IMR-90 (cell line): ENCODE data around the gene AHCYL1. TPM values are rescaled to one million over a fixed set of nuclear protein-coding genes. Genes with fewer than 3 reads are reported as not detected.

Experiments
- ATAC-seq: fragments of 200-7000 bp; cut with Tn5 transposase; 2 replicates; pipeline ENCODE4 v1.9.1; 2020; ENCODE audit warnings: low read depth, mild to moderate bottlenecking, moderate library complexity
- BruUV-seq: library from RNA; stranded (reverse); fragments of 400-500 nt; replicated peaks from 2 replicates; lab custom pipeline; 2021; lab: Mats Ljungman, UMichigan
- CTCF ChIA-PET: fragments of 300-600 bp; formaldehyde crosslinking; extraction: SDS; loops from one replicate; lab custom pipeline; 2021; ENCODE audit warnings: antibody characterized with exemption; lab: Yijun Ruan, JAX
- POLR2A ChIA-PET: fragments of 300-600 bp; sonication (Branson Sonifier 250); formaldehyde crosslinking; loops from one replicate; lab custom pipeline; 2022; ENCODE audit warnings: antibody characterized with exemption; ENCODE audit not compliant: unreplicated experiment; lab: Charles Lee
- DNase-seq: peaks from one replicate; pipeline ENCODE4 v3.0.0; 2013
- H2AFZ ChIP-seq: replicated peaks from 2 replicates; pipeline ENCODE3; 2013; ENCODE audit warnings: low read length, mild to moderate bottlenecking; ENCODE audit not compliant: poor library complexity
- H2AK5ac ChIP-seq: 2 replicates; pipeline ENCODE4 v1.6.1; 2013; ENCODE audit warnings: low read depth, low read length, inconsistent platforms
- H2AK9ac ChIP-seq: replicated peaks from 2 replicates; pipeline ENCODE3; 2013; ENCODE audit warnings: mild to moderate bottlenecking, low read depth, low read length, moderate library complexity; ENCODE audit not compliant: poor library complexity
- H2BK120ac ChIP-seq: 2 replicates; pipeline ENCODE4 v1.6.1; 2013; ENCODE audit warnings: low read depth, low read length, inconsistent platforms
- H2BK15ac ChIP-seq: 3 replicates; pipeline ENCODE4 v1.6.1; 2013; ENCODE audit warnings: low read depth, low read length, inconsistent platforms
- H2BK20ac ChIP-seq: 2 replicates; pipeline ENCODE4 v1.6.1; 2013; ENCODE audit warnings: low read depth, mild to moderate bottlenecking, inconsistent platforms, low read length, moderate library complexity
- H2BK5ac ChIP-seq: 2 replicates; pipeline ENCODE4 v1.6.1; 2013; ENCODE audit warnings: mild to moderate bottlenecking, low read depth, low read length, inconsistent platforms; ENCODE audit not compliant: poor library complexity, severe bottlenecking
- H3K14ac ChIP-seq: replicated peaks from 2 replicates; pipeline ENCODE4 v1.6.1; 2013; ENCODE audit warnings: low read depth, low read length, inconsistent platforms
- H3K18ac ChIP-seq: 2 replicates; pipeline ENCODE4 v1.6.1; 2013; ENCODE audit warnings: low read depth, low read length, control low read depth
- H3K23ac ChIP-seq: 2 replicates; pipeline ENCODE4 v1.6.1; 2013; ENCODE audit warnings: low read depth, low read length, inconsistent platforms
- H3K27ac ChIP-seq: 2 replicates; pipeline ENCODE4 v1.5.1; 2013; ENCODE audit warnings: mild to moderate bottlenecking, control low read depth, low read length; ENCODE audit not compliant: insufficient read depth
- H3K27me3 ChIP-seq: 2 replicates; pipeline ENCODE4 v1.6.1; 2013; ENCODE audit warnings: low read length; ENCODE audit not compliant: control insufficient read depth, insufficient read depth
- H3K36me3 ChIP-seq: 2 replicates; pipeline ENCODE4 v1.6.1; 2013; ENCODE audit warnings: low read length, mixed read lengths; ENCODE audit not compliant: control insufficient read depth, insufficient read depth
- H3K4ac ChIP-seq: 2 replicates; pipeline ENCODE4 v1.6.1; 2013; ENCODE audit warnings: low read depth, low read length, inconsistent platforms
- H3K4me1 ChIP-seq: 2 replicates; pipeline ENCODE4 v1.6.1; 2013; ENCODE audit warnings: low read length, mixed read lengths; ENCODE audit not compliant: control insufficient read depth, insufficient read depth
- H3K4me2 ChIP-seq: 2 replicates; pipeline ENCODE4 v1.6.1; 2013; ENCODE audit warnings: low read depth, mild to moderate bottlenecking, control low read depth, low read length, moderate library complexity
- H3K4me3 ChIP-seq: 2 replicates; pipeline ENCODE4 v1.5.1; 2013; ENCODE audit warnings: low read depth, mild to moderate bottlenecking, control low read depth, low read length, moderate library complexity; ENCODE audit not compliant: insufficient read depth
- H3K56ac ChIP-seq: 2 replicates; pipeline ENCODE4 v1.6.1; 2013; ENCODE audit warnings: low read length, inconsistent platforms; ENCODE audit not compliant: insufficient read depth; ENCODE audit errors: extremely low read depth
- H3K79me1 ChIP-seq, 2 experiments: 2 replicates each; pipeline ENCODE4 v1.6.1; 2013; ENCODE audit warnings: low read length in 2 of 2, inconsistent platforms in 1 of 2, low read depth in 1 of 2
- H3K9ac ChIP-seq: 2 replicates; pipeline ENCODE4 v1.6.1; 2013; ENCODE audit warnings: low read depth, low read length, control low read depth
- H3K9me1 ChIP-seq: 2 replicates; pipeline ENCODE4 v1.6.1; 2013; ENCODE audit warnings: low read length, inconsistent platforms; ENCODE audit not compliant: insufficient read depth
- H3K9me3 ChIP-seq: 2 replicates; pipeline ENCODE4 v1.6.1; 2013; ENCODE audit warnings: low read length; ENCODE audit not compliant: control insufficient read depth, insufficient read depth
- H4K20me1 ChIP-seq: 2 replicates; pipeline ENCODE4 v1.6.1; 2013; ENCODE audit warnings: low read length, inconsistent platforms; ENCODE audit not compliant: insufficient read depth
- H4K5ac ChIP-seq: 2 replicates; pipeline ENCODE4 v1.6.1; 2013; ENCODE audit warnings: mild to moderate bottlenecking, low read depth, low read length, control low read depth
- H4K8ac ChIP-seq, 2 experiments: 2 replicates each; pipeline ENCODE4 v1.6.1; 2013; ENCODE audit warnings: low read depth in 2 of 2, low read length in 2 of 2, control low read depth in 1 of 2, inconsistent platforms in 1 of 2
- H4K91ac ChIP-seq: 2 replicates; pipeline ENCODE4 v1.6.1; 2013; ENCODE audit warnings: low read depth, low read length, inconsistent platforms; ENCODE audit not compliant: insufficient read depth
- CEBPB ChIP-seq: IDR thresholded peaks from 2 replicates; pipeline ENCODE4 v1.6.1; 2012; ENCODE audit warnings: low read depth, low read length, improper control_type of control experiment
- CHD1 ChIP-seq: IDR thresholded peaks from 2 replicates; pipeline ENCODE4 v1.6.1; 2012; ENCODE audit warnings: low read depth, low read length, improper control_type of control experiment
- CTCF ChIP-seq: conservative IDR thresholded peaks from 2 replicates; pipeline ENCODE4 v1.5.1; 2012; ENCODE audit warnings: mild to moderate bottlenecking, low read depth, low read length, improper control_type of control experiment
- FOS ChIP-seq: fragments of 150-350 bp; IDR thresholded peaks from 2 replicates; pipeline ENCODE4 v1.6.1; 2016; ENCODE audit warnings: low read depth, low read length
- MAFK ChIP-seq: IDR thresholded peaks from 2 replicates; pipeline ENCODE4 v1.6.1; 2012; ENCODE audit warnings: low read depth, low read length, improper control_type of control experiment
- MAZ ChIP-seq: IDR thresholded peaks from 2 replicates; pipeline ENCODE4 v1.6.1; 2012; ENCODE audit warnings: low read depth, mild to moderate bottlenecking, low read length, improper control_type of control experiment, moderate library complexity, borderline replicate concordance
- MXI1 ChIP-seq: IDR thresholded peaks from 2 replicates; pipeline ENCODE4 v1.6.1; 2012; ENCODE audit warnings: low read depth, mild to moderate bottlenecking, low read length, moderate library complexity, borderline replicate concordance
- NFE2L2 ChIP-seq: fragments of 150-350 bp; IDR thresholded peaks from 2 replicates; pipeline ENCODE4 v1.6.1; 2016; ENCODE audit warnings: low read depth, mild to moderate bottlenecking, low read length
- POLR2A ChIP-seq: IDR thresholded peaks from 2 replicates; pipeline ENCODE4 v1.6.1; 2012; ENCODE audit warnings: mild to moderate bottlenecking, low read depth, low read length
- RAD21 ChIP-seq: IDR thresholded peaks from 2 replicates; pipeline ENCODE4 v1.6.1; 2012; ENCODE audit warnings: low read length, improper control_type of control experiment
- RCOR1 ChIP-seq: IDR thresholded peaks from 2 replicates; pipeline ENCODE4 v1.6.1; 2012; ENCODE audit warnings: mild to moderate bottlenecking, low read length, improper control_type of control experiment; ENCODE audit not compliant: insufficient replicate concordance
- RFX5 ChIP-seq: IDR thresholded peaks from 2 replicates; pipeline ENCODE4 v1.8.0; 2012; ENCODE audit warnings: low read depth, mild to moderate bottlenecking, low read length, moderate library complexity
- SMC3 ChIP-seq: fragments of 150-350 bp; IDR thresholded peaks from 2 replicates; pipeline ENCODE4 v1.6.1; 2016; ENCODE audit warnings: low read depth, mild to moderate bottlenecking, antibody characterized with exemption, low read length, moderate library complexity
- USF2 ChIP-seq: fragments of 150-350 bp; IDR thresholded peaks from 2 replicates; pipeline ENCODE4 v1.6.1; 2017; ENCODE audit warnings: mild to moderate bottlenecking, antibody characterized with exemption, low read length, low read depth
- WGBS, 2 experiments: methylation state at CpG; one replicate each; pipeline versions ENCODE4 v1.1.5 to v1.1.7; 2013; ENCODE audit warnings: missing lambda C conversion rate in 2 of 2; ENCODE audit not compliant: insufficient read length in 1 of 2; ENCODE audit errors: extremely low coverage in 2 of 2; 5-methylcytosine and 5-hydroxymethylcytosine counted together
- dilution Hi-C: fragments of 300-500 bp; cut with HindIII; formaldehyde crosslinking; loops from one replicate; pipeline ENCODE4 v1.14.3; 2018; ENCODE audit warnings: low sequenced_read_pairs; ENCODE audit not compliant: unreplicated experiment
- in situ Hi-C: fragments of 300-500 bp; cut with MboI; formaldehyde crosslinking; loops from 3 replicates; pipeline ENCODE4 v1.14.3; 2019; ENCODE audit warnings: low sequenced_read_pairs, inconsistent platforms, mixed read lengths
- intact Hi-C: fragments of 100-400 bp; cut with micrococcal nuclease; formaldehyde crosslinking; loops from 2 replicates; pipeline ENCODE4 v1.10.0; 2022
- polyA plus RNA-seq, 3 experiments: library from polyadenylated mRNA; depleted of rRNA; stranded (reverse); fragments of >200 nt; gene quantifications; 2 replicates each; pipeline ENCODE4 v1.2.3, GENCODE V29; 2012; ENCODE audit warnings: low replicate concordance in 1 of 3
- total RNA-seq: library from RNA; depleted of rRNA; stranded (reverse); fragments of >200 nt; gene quantifications from 2 replicates; pipeline ENCODE4 v1.2.3, GENCODE V29; 2012

AHCYL1 gene
- total and polyA plus RNA-seq, 2 of the 4 experiments (the other 2 are of a cell fraction), result 75.1 to 76.0 TPM

- H3K4me3 ChIP-seq, result peak overlapping the region; percentile 63
- peak overlapping the region; percentile 74 for H3K56ac ChIP-seq
- H3K4me1 ChIP-seq, result peaks cover 14% of the 10 kb centered on the region
- peak overlapping the region; percentile 41 for H4K91ac ChIP-seq
- peaks cover 37% of the 10 kb centered on the region for H4K20me1 ChIP-seq
- peak overlapping the region; percentile 88; the same call in 1 of the 2 replicates for H3K14ac ChIP-seq
- H3K18ac ChIP-seq, result peak overlapping the region; percentile 14; the same call in 1 of the 2 replicates
- no peak overlapping the region; the same call in 1 of the 2 replicates for H2BK120ac ChIP-seq
- no peaks in the 10 kb centered on the region for H3K9me3 ChIP-seq
- peak overlapping the region; percentile 76 for H3K4ac ChIP-seq
- H2AK5ac ChIP-seq, result peak overlapping the region; percentile 70
- peak overlapping the region; percentile 91 for H3K27ac ChIP-seq
- H3K9me1 ChIP-seq, result peaks cover 15% of the 10 kb centered on the region
- peak overlapping the region; percentile 89 for H3K23ac ChIP-seq
- peak overlapping the region; percentile 91 for H2AK9ac ChIP-seq
- H3K4me2 ChIP-seq, result peak overlapping the region; percentile 100
- BruUV-seq, result no TSS peak
- peak overlapping the region; percentile 32 to 54; a peak in 2 of 4 replicates for H4K8ac ChIP-seq
- WGBS, 2 experiments, result 0% methylated on average over 9 of the region's 22 CpGs; no CpG with 5 or more reads in 1 of the 2 experiments
- H2BK15ac ChIP-seq, result no peak overlapping the region; the same call in 2 of the 3 replicates
- H3K79me1 ChIP-seq, result peaks cover 15 to 52% of the 10 kb centered on the region in 2 experiments; a peak in 3 of 4 replicates
- H3K9ac ChIP-seq, result peak overlapping the region; percentile 96
- no peaks in the 10 kb centered on the region; the same call in 1 of the 2 replicates for H3K36me3 ChIP-seq
- no peak for TF ChIP-seq NFE2L2
- TF ChIP-seq POLR2A, result no peak; the same call in 1 of the 2 replicates
- no peak for TF ChIP-seq CEBPB
- TF ChIP-seq MAZ, result no peak
- no peak for TF ChIP-seq FOS
- TF ChIP-seq MXI1, result no peak
- no peak for TF ChIP-seq USF2
- TF ChIP-seq CHD1, result no peak
- no peak for TF ChIP-seq RAD21
- TF ChIP-seq RCOR1, result no peak
- no peak for TF ChIP-seq SMC3
- no peak for TF ChIP-seq MAFK
- no peak for TF ChIP-seq CTCF
- no peak for TF ChIP-seq RFX5
- ChIA-PET POLR2A (interaction anchor here (0.6 kb wide), 2 partner anchors 28 to 437 kb away, joined by 5 to 18 read pairs; partner anchors contain the start of gene GNAI3), CTCF (interaction anchor here (0.6 to 3.6 kb wide), 23 partner anchors 8 to 439 kb away, joined by 3 to 69 read pairs (median 8); partner anchors contain the start of gene GSTM4)
- H3K27me3 ChIP-seq, result no peaks in the 10 kb centered on the region
- peak overlapping the region; percentile 89 for H2BK5ac ChIP-seq
- H2AFZ ChIP-seq, result peak overlapping the region; percentile 97
- intact Hi-C loops (loop anchor here (1.0 to 2.0 kb wide), 4 partner anchors 18 to 341 kb away; partner anchors contain the start of gene CSF1), dilution Hi-C loops (no loop called here), in situ Hi-C loops (loop anchor here (5.0 kb wide), 2 partner anchors 208 to 438 kb away; partner anchors contain the start of gene GNAI3)
- DNase-seq (no peak), ATAC-seq (peak; percentile 4)
- H4K5ac ChIP-seq, result peak overlapping the region; percentile 36
- H2BK20ac ChIP-seq, result no peak overlapping the region
These were observed 885 bp downstream of the AHCYL1 start for GRCh38 chr1:109985247-109986053.
